Measurements from ENCODE around the gene SIRPA.

Gene SIRPA

GRCh38 chr20:1940581-1940980 is 45.4 kb downstream of the SIRPA start:
- Histone ChIP-seq H3K27ac (replicated peaks) (no peak overlapping the region), H3K27me3 (ENCODE audit: insufficient read depth, poor library complexity, severe bottlenecking) (no peaks in the 10 kb centered on the region), H3K4me3 (replicated peaks; ENCODE audit: insufficient read depth, low read length) (no peak overlapping the region)
- no peak for DNase-seq (ENCODE audit: low read depth in 1 of 2, low spot score in 1 of 2)
- TF ChIP-seq REST (IDR thresholded peaks at IDR 0.05; ENCODE audit: insufficient replicate concordance, low read depth) (no peak), GABPA (IDR thresholded peaks at IDR 0.05; ENCODE audit: low read depth) (no peak), SPI1 (IDR thresholded peaks at IDR 0.05; ENCODE audit: borderline replicate concordance, low read depth) (no peak), CTCF (IDR thresholded peaks at IDR 0.05; ENCODE audit: insufficient read depth, low read length) (no peak)

GRCh38 chr20:1941226-1941625 is 46.0 kb downstream of the SIRPA start:
- H3K4me3 ChIP-seq (replicated peaks; ENCODE audit: insufficient read depth, low read length): no peak overlapping the region
- no peak for DNase-seq (ENCODE audit: low read depth in 1 of 2, low spot score in 1 of 2)
- no peak for TF ChIP-seq SPI1 (IDR thresholded peaks at IDR 0.05; ENCODE audit: borderline replicate concordance, low read depth)
- TF ChIP-seq REST (IDR thresholded peaks at IDR 0.05; ENCODE audit: insufficient replicate concordance, low read depth): no peak
- TF ChIP-seq CTCF (IDR thresholded peaks at IDR 0.05; ENCODE audit: insufficient read depth, low read length): no peak
- TF ChIP-seq POLR2AphosphoS5 (IDR thresholded peaks at IDR 0.05; ENCODE audit: low read depth): no peak
- TF ChIP-seq GABPA (IDR thresholded peaks at IDR 0.05; ENCODE audit: low read depth): no peak
- H3K27ac ChIP-seq (replicated peaks): no peak overlapping the region
- no peaks in the 10 kb centered on the region for H3K27me3 ChIP-seq (ENCODE audit: insufficient read depth, poor library complexity, severe bottlenecking)

GRCh38 chr20:1942061-1942460 is 46.9 kb downstream of the SIRPA start:
- Histone ChIP-seq H3K4me3 (replicated peaks; ENCODE audit: insufficient read depth, low read length) (no peak overlapping the region), H3K27me3 (ENCODE audit: insufficient read depth, poor library complexity, severe bottlenecking) (no peaks in the 10 kb centered on the region), H3K27ac (replicated peaks) (no peak overlapping the region)
- TF ChIP-seq CTCF (IDR thresholded peaks at IDR 0.05; ENCODE audit: insufficient read depth, low read length) (no peak), GABPA (IDR thresholded peaks at IDR 0.05; ENCODE audit: low read depth) (no peak), REST (IDR thresholded peaks at IDR 0.05; ENCODE audit: insufficient replicate concordance, low read depth) (no peak), SPI1 (IDR thresholded peaks at IDR 0.05; ENCODE audit: borderline replicate concordance, low read depth) (no peak), POLR2AphosphoS5 (IDR thresholded peaks at IDR 0.05; ENCODE audit: low read depth) (no peak)
- DNase-seq (ENCODE audit: low read depth in 1 of 2, low spot score in 1 of 2): no peak

Data from HL-60 (cell line).